ENCODE data around the gene HOXA2.

DNA sequence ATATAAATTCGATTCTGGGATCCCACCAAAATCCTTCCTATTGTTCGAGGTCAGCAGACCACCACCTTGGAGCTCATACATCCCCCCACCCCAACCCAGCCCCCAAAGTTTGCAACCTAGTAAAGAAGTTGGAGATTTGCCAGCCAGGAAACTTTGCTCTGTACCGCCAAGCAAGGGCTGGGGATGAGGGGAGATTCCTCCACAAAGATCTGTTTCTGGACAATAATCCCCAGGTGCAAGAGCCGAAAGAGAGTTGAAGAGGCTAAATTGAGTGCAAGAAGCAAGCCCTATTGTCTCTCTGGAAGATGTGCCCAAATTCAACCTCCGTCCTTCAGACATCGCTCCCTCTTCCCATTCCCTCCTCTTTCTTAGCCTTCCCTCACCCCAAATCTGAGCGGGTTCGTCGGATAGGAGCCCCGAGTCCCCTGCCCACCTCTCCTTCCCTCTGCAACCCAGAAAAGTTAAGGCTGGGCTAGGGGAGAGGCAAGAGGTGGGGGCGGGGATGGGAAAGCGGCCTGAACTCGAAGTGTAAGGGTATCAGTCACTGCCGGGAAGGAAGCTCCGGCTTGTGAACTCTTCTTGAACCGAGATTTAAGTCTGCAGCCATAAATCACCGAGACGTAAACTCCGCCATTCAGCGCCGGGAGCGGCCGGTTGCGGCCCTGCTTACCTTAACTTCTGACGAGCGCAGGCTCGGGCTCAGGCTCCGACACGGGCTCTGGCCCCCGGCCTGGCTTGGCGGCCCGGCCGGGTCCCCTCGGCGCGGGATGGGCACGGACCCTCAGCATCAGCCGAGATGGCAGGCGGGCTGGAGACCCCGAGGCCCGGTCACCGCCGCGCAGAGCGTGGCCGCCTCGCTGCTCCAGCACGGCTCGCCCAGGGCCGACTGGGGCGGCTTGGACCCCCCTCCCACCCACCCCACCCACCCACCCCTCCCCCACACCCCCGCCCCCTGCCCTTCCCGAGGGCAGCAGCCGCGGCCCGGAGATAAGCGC, 10.8 kb upstream of the HOXA2 start:
- no peak for TF ChIP-seq POLR2A (IDR thresholded peaks at IDR 0.05)
- TF ChIP-seq, protein P1, sequence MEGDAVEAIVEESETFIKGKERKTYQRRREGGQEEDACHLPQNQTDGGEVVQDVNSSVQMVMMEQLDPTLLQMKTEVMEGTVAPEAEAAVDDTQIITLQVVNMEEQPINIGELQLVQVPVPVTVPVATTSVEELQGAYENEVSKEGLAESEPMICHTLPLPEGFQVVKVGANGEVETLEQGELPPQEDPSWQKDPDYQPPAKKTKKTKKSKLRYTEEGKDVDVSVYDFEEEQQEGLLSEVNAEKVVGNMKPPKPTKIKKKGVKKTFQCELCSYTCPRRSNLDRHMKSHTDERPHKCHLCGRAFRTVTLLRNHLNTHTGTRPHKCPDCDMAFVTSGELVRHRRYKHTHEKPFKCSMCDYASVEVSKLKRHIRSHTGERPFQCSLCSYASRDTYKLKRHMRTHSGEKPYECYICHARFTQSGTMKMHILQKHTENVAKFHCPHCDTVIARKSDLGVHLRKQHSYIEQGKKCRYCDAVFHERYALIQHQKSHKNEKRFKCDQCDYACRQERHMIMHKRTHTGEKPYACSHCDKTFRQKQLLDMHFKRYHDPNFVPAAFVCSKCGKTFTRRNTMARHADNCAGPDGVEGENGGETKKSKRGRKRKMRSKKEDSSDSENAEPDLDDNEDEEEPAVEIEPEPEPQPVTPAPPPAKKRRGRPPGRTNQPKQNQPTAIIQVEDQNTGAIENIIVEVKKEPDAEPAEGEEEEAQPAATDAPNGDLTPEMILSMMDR (IDR thresholded peaks at IDR 0.05 in 4 of 5, conservative IDR thresholded peaks at IDR 0.05 in 1 of 5) = no peak

All from gastrocnemius medialis (tissue), 4 donors.